Mucosa of descending colon (tissue), 3 donors: ENCODE measurements around the gene ZBTB21. TPM values are rescaled to one million over a fixed set of nuclear protein-coding genes. Genes with fewer than 3 reads are reported as not detected.
A peak's percentile ranks its signal among the peaks of the same experiment; 100 is the strongest.

Source experiments
- ATAC-seq: fragments of 200-7000 bp; cut with Tn5 transposase; one replicate; pipeline ENCODE4 v1.9.1; 2020; ENCODE audit warnings: mild to moderate bottlenecking, moderate library complexity
- DNase-seq, 3 donors: peaks; one replicate each; pipeline ENCODE4 v3.0.0-alpha.2; 2020
- H3K36me3 ChIP-seq: fragments of 200-600 bp; one replicate; pipeline ENCODE4 v1.8.0; 2021; ENCODE audit warnings: low read depth, mild to moderate bottlenecking
- H3K4me1 ChIP-seq: fragments of 200-600 bp; one replicate; pipeline ENCODE4 v1.8.0; 2021; ENCODE audit warnings: low read depth, mild to moderate bottlenecking
- H3K4me3 ChIP-seq: fragments of 200-600 bp; one replicate; pipeline ENCODE4 v1.8.0; 2021; ENCODE audit warnings: mild to moderate bottlenecking
- H3K9me3 ChIP-seq: fragments of 200-600 bp; one replicate; pipeline ENCODE4 v1.8.0; 2021; ENCODE audit warnings: mild to moderate bottlenecking
- CTCF ChIP-seq: fragments of 200-600 bp; IDR thresholded peaks from one replicate; pipeline ENCODE4 v1.8.0; 2022; ENCODE audit warnings: antibody characterized with exemption, mild to moderate bottlenecking
- intact Hi-C, 2 donors: fragments of 100-400 bp; cut with DNase I in 1 of 2; cut with micrococcal nuclease in 1 of 2; formaldehyde crosslinking; loops; one replicate each; pipeline versions ENCODE4 v1.11.0 to v1.11.1; 2022; cut with DNase I, micrococcal nuclease
- total RNA-seq, 3 donors: library from RNA; stranded (reverse); fragmentation: NEBNext Ultra II Directional in 2 of 3; extraction: Animal tissue kit (Norgen Biotek cat#: 25700) in 2 of 3; gene quantifications; one replicate each; pipeline versions ENCODE4 v1.2.1 to v1.2.4, GENCODE V29; 2021 to 2023
- donor health status: DM: no; HTN: no; CAD: no; lungs with moderate emphysema.
- donor health status: DM: no; HTN: no; CAD: no.
- donor health status: DM: no; HTN: yes; CAD: no.

Gene ZBTB21
- total RNA-seq, 3 donors from 2014 or later: 11.8 to 18.9 (median 14.6) TPM

DNA sequence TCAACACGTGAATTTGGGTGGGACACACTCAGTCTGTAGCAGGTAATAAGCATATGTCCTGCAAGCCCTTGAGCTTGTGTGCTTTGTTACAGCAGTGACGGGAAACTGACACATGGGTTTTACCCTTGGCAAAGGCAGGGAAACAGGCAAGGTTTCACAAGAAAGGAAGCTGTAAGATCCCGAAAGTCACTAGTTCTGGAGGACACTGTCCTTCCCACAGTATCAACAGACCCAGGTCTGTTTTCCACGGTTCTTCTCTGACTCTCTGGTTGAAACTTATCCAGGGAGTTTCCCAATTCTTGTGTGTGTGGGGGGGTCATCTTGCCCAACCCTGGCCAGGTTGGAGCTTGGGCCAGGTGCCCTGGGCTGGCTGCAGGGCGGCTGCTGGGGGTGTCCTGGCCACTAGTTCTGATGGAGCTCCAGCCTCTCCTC is 29.3 kb upstream of the ZBTB21 start:
- TF ChIP-seq CTCF: no peak
- Histone ChIP-seq H3K9me3 (no peaks in the 10 kb centered on the region), H3K36me3 (no peaks in the 10 kb centered on the region), H3K4me3 (no peak overlapping the region), H3K4me1 (peaks cover 3% of the 10 kb centered on the region)
- intact Hi-C loops: no loop called here
- DNase-seq (no peak), ATAC-seq (peak; percentile 10)

GRCh38 chr21:42038826-42039425 is 28.8 kb upstream of the ZBTB21 start:
- Histone ChIP-seq H3K36me3 (no peaks in the 10 kb centered on the region), H3K4me3 (no peak overlapping the region), H3K4me1 (peaks cover 3% of the 10 kb centered on the region), H3K9me3 (no peaks in the 10 kb centered on the region)
- DNase-seq (no peak), ATAC-seq (no peak)
- no peak for TF ChIP-seq CTCF
- intact Hi-C loops: no loop called here

DNA sequence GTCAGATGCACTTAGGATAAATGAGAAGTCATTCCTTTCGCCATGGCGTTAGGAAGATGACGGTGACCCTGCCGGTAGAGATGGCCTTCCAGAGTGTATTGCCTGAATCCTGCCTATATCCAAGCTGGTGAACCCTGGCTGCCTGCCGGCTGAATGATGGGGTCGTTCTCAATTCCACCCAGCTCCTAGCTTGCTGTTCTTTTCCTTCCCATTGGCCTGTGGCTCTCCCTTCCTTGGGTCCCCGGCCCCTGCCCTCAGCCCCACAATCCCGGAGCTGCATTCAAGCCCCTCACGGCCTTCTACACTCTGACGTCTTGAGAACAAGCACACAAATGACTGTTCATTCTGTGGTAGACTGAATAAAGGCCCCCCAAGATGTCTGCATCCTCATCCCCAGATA is 28.2 kb upstream of the ZBTB21 start:
- intact Hi-C loops: no loop called here
- Histone ChIP-seq H3K4me3 (no peak overlapping the region), H3K9me3 (no peaks in the 10 kb centered on the region), H3K4me1 (peaks cover 3% of the 10 kb centered on the region), H3K36me3 (no peaks in the 10 kb centered on the region)
- no peak for DNase-seq
- ATAC-seq: no peak
- TF ChIP-seq CTCF: no peak

DNA sequence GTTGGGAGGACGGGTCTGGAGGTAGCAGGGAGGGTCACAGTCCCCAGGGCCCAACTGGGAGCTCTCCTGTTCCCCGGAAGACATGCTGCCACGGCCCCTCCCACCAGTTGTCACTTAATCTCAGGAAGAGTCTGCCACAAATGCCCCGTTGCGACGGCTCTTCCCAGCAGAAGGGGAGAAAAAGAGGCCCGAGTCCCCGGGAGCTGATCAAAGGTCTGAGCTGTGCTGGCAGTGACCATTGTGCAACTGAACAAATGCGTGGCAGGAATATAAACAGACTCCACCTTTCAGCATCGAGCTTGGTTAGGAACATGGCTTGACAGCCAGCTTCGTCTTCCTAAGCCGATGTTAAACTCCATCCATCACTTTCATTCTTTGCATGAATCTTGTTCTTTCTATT is 27.8 kb upstream of the ZBTB21 start:
- H3K9me3 ChIP-seq: no peaks in the 10 kb centered on the region
- intact Hi-C loops: no loop called here
- H3K4me1 ChIP-seq: peaks cover 3% of the 10 kb centered on the region
- H3K36me3 ChIP-seq: no peaks in the 10 kb centered on the region
- TF ChIP-seq CTCF: no peak
- ATAC-seq (peak; percentile 72), DNase-seq (peak in 1 of 3 donors; percentile 52)
- H3K4me3 ChIP-seq: no peak overlapping the region

DNA sequence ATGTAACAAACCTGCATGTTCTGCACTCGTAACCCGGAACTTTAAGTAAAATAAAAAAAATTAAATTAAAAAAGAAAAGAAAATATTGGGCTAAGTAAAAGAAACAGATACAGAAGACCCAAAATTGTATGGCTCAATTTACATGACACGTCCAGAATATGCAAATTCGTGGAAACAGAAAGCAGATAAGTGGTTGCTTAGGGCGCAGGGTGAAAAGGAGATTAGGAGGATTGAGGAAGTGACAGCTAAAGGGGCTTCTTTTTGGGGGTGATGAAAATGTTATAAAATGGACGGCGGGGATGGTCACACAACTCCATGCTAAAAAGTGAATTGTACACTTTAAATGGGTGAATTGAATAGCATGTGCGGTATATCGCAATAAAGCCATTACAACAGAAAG is 27.4 kb upstream of the ZBTB21 start:
- no peak for DNase-seq
- intact Hi-C loops: no loop called here
- TF ChIP-seq CTCF: no peak
- Histone ChIP-seq H3K4me3 (no peak overlapping the region), H3K9me3 (no peaks in the 10 kb centered on the region), H3K4me1 (peaks cover 3% of the 10 kb centered on the region), H3K36me3 (no peaks in the 10 kb centered on the region)
- ATAC-seq: no peak

DNA sequence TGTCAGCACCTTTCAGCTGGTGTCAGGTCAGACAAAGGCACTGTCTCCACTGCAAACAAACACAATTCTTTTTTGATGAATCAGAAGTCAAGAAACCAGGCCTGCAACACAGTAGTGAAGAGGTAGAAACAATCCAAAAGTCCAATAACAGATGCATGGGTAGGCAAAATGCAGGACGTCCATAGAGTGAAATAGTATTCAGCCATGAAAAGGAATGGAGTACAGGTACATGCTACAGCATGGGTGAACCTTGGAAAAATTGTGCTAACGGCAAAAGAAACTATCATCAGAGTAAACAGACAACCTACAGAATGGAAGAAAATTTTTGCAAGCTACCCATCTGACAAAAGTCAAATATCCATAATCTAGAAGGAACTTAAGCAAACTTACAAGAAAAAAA is 26.2 kb upstream of the ZBTB21 start:
- no peaks in the 10 kb centered on the region for H3K9me3 ChIP-seq
- no peak overlapping the region for H3K4me3 ChIP-seq
- DNase-seq (no peak), ATAC-seq (no peak)
- H3K36me3 ChIP-seq: no peaks in the 10 kb centered on the region
- peaks cover 3% of the 10 kb centered on the region for H3K4me1 ChIP-seq
- intact Hi-C loops: no loop called here
- no peak for TF ChIP-seq CTCF
